ENCODE measurements around the gene HYAL1. TPM values are rescaled to one million over a fixed set of nuclear protein-coding genes. Genes with fewer than 3 reads are reported as not detected.
"Not testable (repeated sequence)": the region's sequence is repeated elsewhere in the genome, so short reads cannot be mapped to it uniquely, and the experiment has no call there.

Gene HYAL1
- total RNA-seq, 1 donor, result not detected

DNA sequence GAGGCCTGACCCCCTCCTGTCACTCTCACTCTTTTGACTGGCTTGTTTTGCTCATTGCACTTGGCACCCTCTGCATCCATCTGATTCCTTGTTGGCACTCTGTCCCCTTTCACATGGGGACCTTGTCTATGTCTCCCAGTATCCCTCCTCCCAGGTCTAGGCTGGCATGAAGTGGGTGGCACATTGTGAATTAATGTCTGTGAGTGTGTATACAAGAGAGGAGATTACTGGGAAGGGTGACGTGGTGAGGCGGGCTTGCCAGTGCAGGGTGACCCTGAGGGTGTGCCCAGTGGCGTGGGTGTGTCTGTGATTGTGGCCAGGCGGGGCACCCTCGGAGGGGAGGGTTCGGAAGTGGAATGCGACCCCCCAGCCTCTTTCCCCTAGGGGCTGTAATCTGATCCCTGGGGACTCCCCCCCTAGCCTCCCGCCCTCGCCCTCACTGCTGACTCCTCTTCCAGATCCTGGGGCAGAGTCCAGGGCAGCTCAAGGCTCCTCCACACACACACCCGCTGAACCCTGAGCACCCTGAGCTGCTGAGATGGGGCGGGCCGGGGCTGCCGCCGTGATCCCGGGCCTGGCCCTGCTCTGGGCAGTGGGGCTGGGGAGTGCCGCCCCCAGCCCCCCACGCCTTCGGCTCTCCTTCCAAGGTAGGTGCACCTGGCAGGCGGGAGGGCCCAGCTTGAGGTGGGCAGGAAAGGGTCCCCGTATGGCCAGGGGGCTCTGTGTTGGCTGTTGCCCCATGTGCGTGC is 34.5 kb downstream of the HYAL1 start, which contains the start of gene SEMA3B:
SEMA3B (plus strand) TSS at position 445 of the 749 bp plus-strand sequence; CDS start at position 539, 94 bp downstream.
- Histone ChIP-seq H3K4me3 (ENCODE audit: low read length) (no peak within 1 kb of the TSS), H3K4me1 (ENCODE audit: insufficient read depth, low read length) (peaks cover 12% of the 10 kb centered on the region), H3K9me3 (ENCODE audit: low read depth, low read length) (no peaks in the 10 kb centered on the region), H3K27me3 (ENCODE audit: insufficient read depth, low read length) (peaks cover 9% of the 10 kb centered on the region)

- peaks cover 7% of the 10 kb centered on the region for H3K27me3 ChIP-seq (ENCODE audit: insufficient read depth, low read length)
- H3K4me1 ChIP-seq (ENCODE audit: insufficient read depth, low read length), result peaks cover 6% of the 10 kb centered on the region
- no peak overlapping the region for H3K4me3 ChIP-seq (ENCODE audit: low read length)
- H3K9me3 ChIP-seq (ENCODE audit: low read depth, low read length), result no peaks in the 10 kb centered on the region
These were observed 35.1 kb downstream of the HYAL1 start for GRCh38 chr3:50268276-50268675.

DNA sequence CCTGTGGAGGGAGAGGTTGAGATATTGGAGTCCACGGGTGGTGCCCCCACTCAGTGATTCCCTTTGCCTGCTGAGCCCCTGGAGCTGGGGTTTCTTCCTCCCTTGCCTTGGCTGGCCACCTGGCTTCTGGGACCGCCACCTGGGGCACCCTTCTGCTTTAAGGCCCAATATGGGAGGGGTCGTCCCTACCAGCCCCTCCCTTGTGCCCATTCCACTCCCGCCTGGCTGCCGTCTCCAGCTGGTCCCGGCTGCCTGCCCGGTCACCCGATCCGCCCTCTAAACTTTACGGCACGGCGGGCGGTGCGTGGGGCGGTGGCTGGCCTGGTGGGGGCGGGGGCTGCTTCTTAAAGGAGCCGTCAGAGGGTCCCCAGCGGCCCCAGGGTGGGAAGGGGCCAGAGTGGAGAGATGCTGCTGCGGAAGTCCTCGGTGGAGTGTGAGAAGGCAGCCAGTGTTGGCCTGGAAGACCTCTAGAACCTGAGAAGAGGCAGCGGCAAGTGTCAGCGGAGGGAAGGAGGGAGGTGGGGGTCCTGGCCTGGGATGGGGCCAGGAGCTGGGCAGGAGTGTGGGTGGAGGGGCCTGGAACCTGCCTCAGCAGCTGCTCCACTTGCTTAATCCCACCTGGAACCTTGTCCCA is 36.0 kb downstream of the HYAL1 start:
- Histone ChIP-seq H3K4me1 (ENCODE audit: insufficient read depth, low read length) (no peaks in the 10 kb centered on the region), H3K4me3 (ENCODE audit: low read length) (no peak overlapping the region), H3K27me3 (ENCODE audit: insufficient read depth, low read length) (peaks cover 5% of the 10 kb centered on the region), H3K9me3 (ENCODE audit: low read depth, low read length) (no peaks in the 10 kb centered on the region)

DNA sequence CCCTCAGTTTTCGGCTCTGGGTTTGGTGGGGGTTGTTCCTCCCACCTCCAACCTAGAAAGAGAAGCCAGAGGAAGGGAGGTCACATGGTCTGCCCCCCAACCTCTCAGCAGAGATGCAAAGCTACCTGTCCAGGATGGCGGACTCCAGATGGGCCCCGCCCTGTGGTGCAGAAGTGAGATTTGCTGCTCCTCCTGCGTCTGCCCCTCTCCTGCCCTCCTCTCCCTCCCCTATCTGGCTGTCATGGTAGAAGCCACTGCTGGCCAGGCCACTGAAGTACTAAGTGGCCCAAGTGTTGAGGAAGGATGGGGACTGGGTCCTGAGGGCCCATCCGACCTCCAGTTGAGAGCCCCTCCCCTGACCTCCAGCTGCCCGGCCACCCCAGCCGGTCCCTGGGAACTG is 36.5 kb downstream of the HYAL1 start:
- H3K4me3 ChIP-seq (ENCODE audit: low read length), result no peak overlapping the region
- H3K4me1 ChIP-seq (ENCODE audit: insufficient read depth, low read length), result no peaks in the 10 kb centered on the region
- peaks cover 5% of the 10 kb centered on the region for H3K27me3 ChIP-seq (ENCODE audit: insufficient read depth, low read length)
- no peaks in the 10 kb centered on the region for H3K9me3 ChIP-seq (ENCODE audit: low read depth, low read length)

DNA sequence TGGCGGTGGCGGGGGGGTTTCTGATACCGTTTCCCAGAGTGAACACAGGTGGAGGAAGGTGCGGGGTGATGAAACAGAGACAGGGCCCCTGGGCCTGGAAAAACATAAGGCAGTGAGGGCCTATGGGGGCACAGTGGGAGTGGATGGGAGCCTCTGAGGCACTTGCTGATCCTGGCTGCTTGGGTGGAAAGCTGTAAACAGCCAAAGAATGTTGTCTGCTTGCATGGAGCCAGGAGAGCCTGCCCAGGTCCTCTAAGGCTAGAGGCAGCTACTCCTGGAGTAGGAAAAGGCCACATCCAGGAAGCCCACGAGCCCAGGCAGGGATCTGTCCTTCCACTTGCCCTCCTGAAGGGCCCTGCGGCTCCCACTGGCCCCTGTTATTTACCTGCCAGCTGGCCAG is 37.4 kb downstream of the HYAL1 start:
- Histone ChIP-seq H3K4me3 (ENCODE audit: low read length) (no peak overlapping the region), H3K4me1 (ENCODE audit: insufficient read depth, low read length) (no peaks in the 10 kb centered on the region), H3K9me3 (ENCODE audit: low read depth, low read length) (no peaks in the 10 kb centered on the region), H3K27me3 (ENCODE audit: insufficient read depth, low read length) (peaks cover 5% of the 10 kb centered on the region)

GRCh38 chr3:50265571-50265970 is 37.8 kb downstream of the HYAL1 start:
- Histone ChIP-seq H3K4me1 (ENCODE audit: insufficient read depth, low read length) (peaks cover 3% of the 10 kb centered on the region), H3K27me3 (ENCODE audit: insufficient read depth, low read length) (peaks cover 5% of the 10 kb centered on the region), H3K9me3 (ENCODE audit: low read depth, low read length) (no peaks in the 10 kb centered on the region), H3K4me3 (ENCODE audit: low read length) (no peak overlapping the region)

DNA sequence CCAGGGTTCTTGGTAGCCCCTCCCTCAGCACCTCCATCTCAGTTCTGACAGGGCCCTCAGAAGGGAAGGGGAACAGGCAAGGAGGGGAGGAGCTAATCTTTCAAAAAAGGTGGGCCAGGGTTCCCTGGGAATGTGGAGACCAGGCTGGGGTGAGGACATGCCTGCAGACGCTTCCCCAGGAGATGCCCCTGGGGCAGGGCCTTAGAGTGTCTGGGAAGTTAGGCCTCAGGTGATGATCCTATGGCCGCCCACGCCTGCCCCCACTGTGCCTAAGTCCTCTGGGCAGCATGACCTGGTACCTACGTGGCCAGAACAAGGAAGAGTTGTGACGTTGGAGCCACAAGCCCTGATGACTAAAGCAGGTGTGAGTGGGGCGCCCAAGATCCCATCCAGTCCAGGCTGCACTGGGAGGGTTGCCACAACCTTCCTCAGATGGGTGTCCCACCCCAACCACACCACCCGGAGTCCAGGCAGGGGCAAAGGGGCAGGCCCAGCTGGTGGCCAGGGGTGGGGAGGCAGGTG is 38.3 kb downstream of the HYAL1 start:
- Histone ChIP-seq H3K9me3 (ENCODE audit: low read depth, low read length) (no peaks in the 10 kb centered on the region), H3K4me3 (ENCODE audit: low read length) (no peak overlapping the region), H3K4me1 (ENCODE audit: insufficient read depth, low read length) (peaks cover 7% of the 10 kb centered on the region), H3K27me3 (ENCODE audit: insufficient read depth, low read length) (peaks cover 5% of the 10 kb centered on the region)

- Histone ChIP-seq H3K9me3 (ENCODE audit: low read depth, low read length) (no peaks in the 10 kb centered on the region), H3K4me3 (ENCODE audit: low read length) (no peak overlapping the region), H3K27me3 (ENCODE audit: insufficient read depth, low read length) (peaks cover 5% of the 10 kb centered on the region), H3K4me1 (ENCODE audit: insufficient read depth, low read length) (peaks cover 12% of the 10 kb centered on the region)
These were observed 38.9 kb downstream of the HYAL1 start for GRCh38 chr3:50264383-50264963.

- H3K4me3 ChIP-seq (ENCODE audit: low read length), result no peak overlapping the region
- no peaks in the 10 kb centered on the region for H3K9me3 ChIP-seq (ENCODE audit: low read depth, low read length)
- H3K27me3 ChIP-seq (ENCODE audit: insufficient read depth, low read length), result peaks cover 5% of the 10 kb centered on the region
- H3K4me1 ChIP-seq (ENCODE audit: insufficient read depth, low read length), result peaks cover 18% of the 10 kb centered on the region
These were observed 39.6 kb downstream of the HYAL1 start for GRCh38 chr3:50263478-50264382.

GRCh38 chr3:50262778-50263177 is 40.6 kb downstream of the HYAL1 start:
- no peaks in the 10 kb centered on the region for H3K9me3 ChIP-seq (ENCODE audit: low read depth, low read length)
- no peak overlapping the region for H3K4me3 ChIP-seq (ENCODE audit: low read length)
- peaks cover 5% of the 10 kb centered on the region for H3K27me3 ChIP-seq (ENCODE audit: insufficient read depth, low read length)
- H3K4me1 ChIP-seq (ENCODE audit: insufficient read depth, low read length), result peaks cover 18% of the 10 kb centered on the region

GRCh38 chr3:50262200-50262599 is 41.2 kb downstream of the HYAL1 start:
- H3K4me1 ChIP-seq (ENCODE audit: insufficient read depth, low read length), result peaks cover 18% of the 10 kb centered on the region
- not testable (repeated sequence) for H3K9me3 ChIP-seq (ENCODE audit: low read depth, low read length); H3K4me3 ChIP-seq (ENCODE audit: low read length); H3K27me3 ChIP-seq (ENCODE audit: insufficient read depth, low read length)

DNA sequence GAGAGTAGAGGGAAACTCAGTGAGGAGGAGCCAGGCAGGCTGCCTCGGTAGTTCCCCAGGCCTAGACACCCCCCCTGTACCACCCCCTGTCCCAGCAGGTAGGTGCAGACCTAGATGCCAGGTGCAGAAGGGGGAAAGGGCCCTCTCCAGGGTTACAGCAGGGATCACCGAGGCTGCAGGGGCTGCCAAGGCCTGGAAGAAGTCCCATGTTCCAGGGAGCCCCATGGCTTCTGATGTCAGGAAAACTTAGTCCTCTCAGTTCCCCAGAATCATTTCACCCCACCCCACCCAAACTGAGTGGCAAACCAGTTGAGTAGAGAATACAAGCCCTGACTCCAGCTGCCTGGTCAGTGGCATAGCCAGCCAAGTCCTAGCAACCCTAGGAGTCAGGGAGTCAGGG is 41.9 kb downstream of the HYAL1 start:
- H3K4me1 ChIP-seq (ENCODE audit: insufficient read depth, low read length), result peaks cover 18% of the 10 kb centered on the region
- no peak overlapping the region for H3K4me3 ChIP-seq (ENCODE audit: low read length)
- no peaks in the 10 kb centered on the region for H3K27me3 ChIP-seq (ENCODE audit: insufficient read depth, low read length)
- H3K9me3 ChIP-seq (ENCODE audit: low read depth, low read length), result no peaks in the 10 kb centered on the region

DNA sequence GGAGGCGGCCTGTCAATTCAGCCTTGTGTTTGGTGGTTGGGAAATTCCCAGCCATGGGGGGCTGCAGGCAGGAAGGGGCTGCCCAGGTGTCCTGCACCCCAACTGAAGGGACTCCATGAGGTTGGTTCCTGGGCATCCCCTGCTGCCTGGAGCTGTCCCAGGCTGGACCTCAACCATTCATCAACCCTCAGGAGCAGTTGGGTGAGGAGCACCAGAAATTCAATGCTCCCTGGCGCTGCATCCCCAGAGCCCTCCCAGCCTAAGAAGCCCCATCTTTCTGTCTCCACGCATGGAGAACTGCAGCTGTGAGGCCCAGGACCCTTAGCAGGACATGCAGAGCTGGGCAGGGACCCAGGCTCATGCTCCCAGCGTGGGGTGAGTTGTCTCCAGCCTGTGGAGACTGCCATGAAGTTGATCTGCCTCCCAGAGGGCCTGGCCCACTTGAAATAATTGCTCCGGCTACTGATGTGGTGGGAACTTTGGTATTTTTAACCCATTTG is 42.4 kb downstream of the HYAL1 start:
- Histone ChIP-seq H3K4me1 (ENCODE audit: insufficient read depth, low read length) (peaks cover 18% of the 10 kb centered on the region), H3K4me3 (ENCODE audit: low read length) (no peak overlapping the region), H3K27me3 (ENCODE audit: insufficient read depth, low read length) (no peaks in the 10 kb centered on the region), H3K9me3 (ENCODE audit: low read depth, low read length) (no peaks in the 10 kb centered on the region)

Measured in mononuclear cell (primary cell).